Activated T-helper 9 cell treated with anti-CD3 and anti-CD28 coated beads, Interleukin-2, amount 50 U/mL, for 16 hours (primary cell): ENCODE data around the gene ELP5.

Experiments used
- DNase-seq: peaks from one replicate; pipeline ENCODE4 v3.0.0-alpha.2; 2020; ENCODE audit warnings: low read depth

The ELP5 gene

GRCh38 chr17:7219229-7219811, 32.7 kb upstream of the ELP5 start:
- DNase-seq, result no peak

- DNase-seq, result peak; percentile 71
Measured at GRCh38 chr17:7219812-7220592, 32.0 kb upstream of the ELP5 start, which contains the start of the genes ACADVL and DLG4. ACADVL (plus strand) TSS chr17:7219938; CDS start chr17:7219985, 47 bp downstream. DLG4 (minus strand) TSS chr17:7219836.

- DNase-seq, result peak; percentile 38
Measured at GRCh38 chr17:7220593-7221277, 31.3 kb upstream of the ELP5 start.

- DNase-seq, result no peak
Measured at GRCh38 chr17:7221278-7222092, 30.5 kb upstream of the ELP5 start.

GRCh38 chr17:7222093-7222971, 29.7 kb upstream of the ELP5 start:
- no peak for DNase-seq

- no peak for DNase-seq
Measured at GRCh38 chr17:7222972-7223292, 29.1 kb upstream of the ELP5 start.

GRCh38 chr17:7223375-7223774, 28.6 kb upstream of the ELP5 start:
- DNase-seq, result no peak

- DNase-seq, result no peak
Measured at GRCh38 chr17:7224110-7224509, 27.9 kb upstream of the ELP5 start.

GRCh38 chr17:7224661-7225111, 27.3 kb upstream of the ELP5 start:
- no peak for DNase-seq

GRCh38 chr17:7225711-7226331, 26.2 kb upstream of the ELP5 start:
- DNase-seq, result no peak

- DNase-seq, result no peak
Measured at GRCh38 chr17:7226721-7227710, 25.0 kb upstream of the ELP5 start.

- no peak for DNase-seq
Measured at GRCh38 chr17:7228920-7229319, 23.1 kb upstream of the ELP5 start.

- no peak for DNase-seq
Measured at GRCh38 chr17:7229504-7229903, 22.5 kb upstream of the ELP5 start.

- DNase-seq, result no peak
Measured at GRCh38 chr17:7232114-7232513, 19.9 kb upstream of the ELP5 start.

GRCh38 chr17:7233701-7234082, 18.3 kb upstream of the ELP5 start:
- no peak for DNase-seq

- peak; percentile 91 for DNase-seq
Measured at GRCh38 chr17:7234083-7234951, 17.7 kb upstream of the ELP5 start, which contains the start of gene DVL2. DVL2 (minus strand) TSS chr17:7234517; CDS start chr17:7234262, 255 bp downstream.

GRCh38 chr17:7235693-7236665, 16.0 kb upstream of the ELP5 start:
- DNase-seq, result no peak
